KMS-11 (cell line): ENCODE results near the gene WNT10A.

ENCODE experiments used
- H2AFZ ChIP-seq: fragments of 200-600 bp; sonication (generic); 2 replicates; pipeline ENCODE4 v1.6.1; 2016; ENCODE audit warnings: antibody characterized with exemption, mixed run types, low read depth
- H3K27ac ChIP-seq: fragments of 200-600 bp; sonication (generic); 2 replicates; pipeline ENCODE4 v1.6.1; 2016; ENCODE audit warnings: mild to moderate bottlenecking, mixed run types
- H3K27me3 ChIP-seq: fragments of 200-600 bp; sonication (generic); 2 replicates; pipeline ENCODE4 v1.6.1; 2017; ENCODE audit warnings: mild to moderate bottlenecking, low read depth, mixed run types, moderate library complexity; ENCODE audit not compliant: insufficient read depth
- H3K36me3 ChIP-seq: fragments of 200-600 bp; sonication (generic); 2 replicates; pipeline ENCODE4 v1.6.1; 2017; ENCODE audit warnings: mild to moderate bottlenecking, mixed run types; ENCODE audit not compliant: insufficient read depth
- H3K4me1 ChIP-seq: fragments of 200-600 bp; sonication (generic); 2 replicates; pipeline ENCODE4 v1.6.1; 2016; ENCODE audit warnings: mild to moderate bottlenecking, low read depth, mixed run types; ENCODE audit not compliant: poor library complexity, severe bottlenecking
- H3K4me2 ChIP-seq: fragments of 200-600 bp; sonication (generic); 2 replicates; pipeline ENCODE4 v1.7.0; 2016; ENCODE audit warnings: mild to moderate bottlenecking, mixed run types
- H3K4me3 ChIP-seq: fragments of 200-600 bp; sonication (generic); IDR thresholded peaks from 2 replicates; pipeline ENCODE4 v1.6.1; 2017; ENCODE audit warnings: low read depth, low read length, mixed read lengths; ENCODE audit not compliant: insufficient read depth
- H3K79me2 ChIP-seq: fragments of 200-600 bp; sonication (generic); 2 replicates; pipeline ENCODE4 v1.6.1; 2016; ENCODE audit warnings: low read depth, mixed run types; ENCODE audit not compliant: insufficient read depth
- H3K9ac ChIP-seq: fragments of 200-600 bp; sonication (generic); 2 replicates; pipeline ENCODE4 v1.6.1; 2016; ENCODE audit warnings: mild to moderate bottlenecking, mixed run types
- H4K20me1 ChIP-seq: fragments of 200-600 bp; sonication (generic); 2 replicates; pipeline ENCODE4 v1.6.1; 2016; ENCODE audit warnings: mild to moderate bottlenecking, mixed run types; ENCODE audit not compliant: insufficient read depth
- TF ChIP-seq, protein P1 (sequence below): fragments of 200-600 bp; sonication (generic); conservative IDR thresholded peaks from 2 replicates; pipeline ENCODE4 v1.6.1; 2017; ENCODE audit warnings: low read depth, mild to moderate bottlenecking, antibody characterized with exemption, low read length, moderate library complexity, mixed read lengths

Gene WNT10A

GRCh38 chr2:218851286-218851685, 29.4 kb upstream of the WNT10A start:
- Histone ChIP-seq H3K27ac (no peak overlapping the region), H3K36me3 (no peaks in the 10 kb centered on the region), H3K4me1 (peaks cover 11% of the 10 kb centered on the region), H4K20me1 (no peaks in the 10 kb centered on the region), H3K9ac (no peak overlapping the region), H3K4me2 (no peak overlapping the region), H3K4me3 (no peak overlapping the region), H3K79me2 (no peaks in the 10 kb centered on the region), H3K27me3 (peaks cover 18% of the 10 kb centered on the region; the same call in 1 of the 2 replicates), H2AFZ (no peak overlapping the region)
- TF ChIP-seq, protein P1, sequence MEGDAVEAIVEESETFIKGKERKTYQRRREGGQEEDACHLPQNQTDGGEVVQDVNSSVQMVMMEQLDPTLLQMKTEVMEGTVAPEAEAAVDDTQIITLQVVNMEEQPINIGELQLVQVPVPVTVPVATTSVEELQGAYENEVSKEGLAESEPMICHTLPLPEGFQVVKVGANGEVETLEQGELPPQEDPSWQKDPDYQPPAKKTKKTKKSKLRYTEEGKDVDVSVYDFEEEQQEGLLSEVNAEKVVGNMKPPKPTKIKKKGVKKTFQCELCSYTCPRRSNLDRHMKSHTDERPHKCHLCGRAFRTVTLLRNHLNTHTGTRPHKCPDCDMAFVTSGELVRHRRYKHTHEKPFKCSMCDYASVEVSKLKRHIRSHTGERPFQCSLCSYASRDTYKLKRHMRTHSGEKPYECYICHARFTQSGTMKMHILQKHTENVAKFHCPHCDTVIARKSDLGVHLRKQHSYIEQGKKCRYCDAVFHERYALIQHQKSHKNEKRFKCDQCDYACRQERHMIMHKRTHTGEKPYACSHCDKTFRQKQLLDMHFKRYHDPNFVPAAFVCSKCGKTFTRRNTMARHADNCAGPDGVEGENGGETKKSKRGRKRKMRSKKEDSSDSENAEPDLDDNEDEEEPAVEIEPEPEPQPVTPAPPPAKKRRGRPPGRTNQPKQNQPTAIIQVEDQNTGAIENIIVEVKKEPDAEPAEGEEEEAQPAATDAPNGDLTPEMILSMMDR = no peak

DNA sequence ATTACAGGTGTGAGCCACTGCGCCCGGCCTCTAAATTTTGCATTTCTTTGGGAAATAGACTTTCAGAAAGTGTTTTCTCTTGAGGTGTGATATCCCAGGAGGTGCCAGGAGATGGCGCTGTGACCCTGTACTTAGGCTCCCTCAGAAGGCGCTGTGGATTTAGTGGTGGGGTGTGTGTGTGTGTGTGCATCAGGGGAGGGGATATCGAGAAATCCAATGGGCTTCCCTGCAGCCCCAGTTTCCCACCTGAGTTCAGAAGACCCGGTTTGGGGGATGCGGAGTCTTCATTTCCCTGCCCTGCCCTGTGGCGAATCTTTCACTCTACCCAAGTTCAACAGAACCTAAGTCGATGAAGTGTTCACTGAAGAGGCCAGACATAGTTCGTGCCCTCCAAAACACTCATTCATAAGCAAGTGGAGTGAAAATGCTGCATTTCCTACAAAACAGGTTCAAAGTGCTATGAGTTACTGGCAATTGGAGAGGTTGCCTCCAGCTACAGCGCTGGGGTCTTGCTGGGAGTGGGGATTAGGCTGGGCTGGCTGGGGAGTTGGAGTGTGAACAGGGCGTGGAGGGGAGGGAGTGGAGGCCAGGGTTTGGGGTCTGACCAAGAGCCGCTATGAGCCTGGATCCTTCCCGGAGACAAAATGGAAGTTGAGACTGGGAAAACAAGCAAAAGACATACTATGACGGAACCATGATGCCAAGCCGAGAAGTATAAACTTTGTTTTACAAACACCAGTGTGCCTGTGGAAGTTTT, 27.6 kb upstream of the WNT10A start:
- no peaks in the 10 kb centered on the region for H3K36me3 ChIP-seq
- H3K4me1 ChIP-seq = peaks cover 8% of the 10 kb centered on the region
- no peaks in the 10 kb centered on the region for H3K79me2 ChIP-seq
- H3K4me3 ChIP-seq = no peak overlapping the region
- peaks cover 21% of the 10 kb centered on the region; the same call in 1 of the 2 replicates for H3K27me3 ChIP-seq
- H4K20me1 ChIP-seq = no peaks in the 10 kb centered on the region
- H3K27ac ChIP-seq = no peak overlapping the region
- no peak overlapping the region; the same call in 1 of the 2 replicates for H3K4me2 ChIP-seq
- no peak overlapping the region for H3K9ac ChIP-seq
- TF ChIP-seq, protein P1 = peak; percentile 88
- H2AFZ ChIP-seq = no peak overlapping the region

- H3K4me3 ChIP-seq = no peak overlapping the region
- H2AFZ ChIP-seq = no peak overlapping the region
- TF ChIP-seq, protein P1 = no peak
- peaks cover 28% of the 10 kb centered on the region; the same call in 1 of the 2 replicates for H3K27me3 ChIP-seq
- H3K9ac ChIP-seq = no peak overlapping the region
- no peak overlapping the region for H3K27ac ChIP-seq
- H3K79me2 ChIP-seq = no peaks in the 10 kb centered on the region
- no peaks in the 10 kb centered on the region for H4K20me1 ChIP-seq
- H3K4me1 ChIP-seq = peaks cover 8% of the 10 kb centered on the region
- no peaks in the 10 kb centered on the region for H3K36me3 ChIP-seq
- H3K4me2 ChIP-seq = no peak overlapping the region
These were observed 26.9 kb upstream of the WNT10A start for GRCh38 chr2:218853766-218854165.

DNA sequence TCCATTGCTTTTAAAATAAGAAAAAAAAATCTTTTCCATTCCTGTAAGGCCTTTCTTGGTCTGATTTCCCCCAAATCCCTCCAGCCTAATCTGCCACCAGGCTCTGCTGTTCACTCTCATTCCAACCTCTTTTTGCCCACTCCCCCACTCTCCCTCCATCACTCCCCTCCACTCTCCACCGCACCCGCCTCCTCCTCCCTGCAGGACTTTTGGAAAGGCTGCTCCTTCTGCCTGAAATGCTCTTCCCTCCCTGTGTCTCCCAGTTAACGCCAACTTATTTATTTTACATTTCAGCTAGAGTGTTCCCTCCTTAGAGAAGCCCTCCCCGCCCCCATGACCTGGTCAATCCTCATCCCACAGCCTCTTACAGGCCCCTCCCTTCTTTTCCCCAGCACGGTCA, 25.8 kb upstream of the WNT10A start:
- Histone ChIP-seq H3K27ac (no peak overlapping the region), H4K20me1 (no peaks in the 10 kb centered on the region), H3K4me1 (peaks cover 8% of the 10 kb centered on the region), H2AFZ (no peak overlapping the region), H3K36me3 (no peaks in the 10 kb centered on the region), H3K4me2 (no peak overlapping the region), H3K9ac (no peak overlapping the region), H3K27me3 (peaks cover 34% of the 10 kb centered on the region), H3K79me2 (no peaks in the 10 kb centered on the region), H3K4me3 (no peak overlapping the region)
- TF ChIP-seq, protein P1 = no peak
